ENCODE measurements around the gene TTC39B. TPM values are rescaled to one million over a fixed set of nuclear protein-coding genes. Genes with fewer than 3 reads are reported as not detected.

Gene TTC39B
- total and polyA plus RNA-seq, 2 donors (not counting 3 experiments of a cell fraction or from before 2014, with no cell fraction given), result 1.0 to 5.4 TPM

- DNase-seq (ENCODE audit: low read depth, low spot score), result no peak
- H3K27me3 ChIP-seq (ENCODE audit: control insufficient read depth in 2 of 2, insufficient read depth in 2 of 2, low read length in 2 of 2), result no peaks in the 10 kb centered on the region
- dilution Hi-C loops (cut with MboI; ENCODE audit: extremely low pct_ligation_motif_present, low sequenced_read_pairs), result no loop called here
- no peak overlapping the region for H3K27ac ChIP-seq (ENCODE audit: insufficient read depth, low read depth, low read length)
- no peak for TF ChIP-seq CTCF (IDR thresholded peaks at IDR 0.05; ENCODE audit: extremely low read depth in 1 of 2, insufficient read depth in 1 of 2, low read depth in 1 of 2, low read length in 2 of 2)
- no peak for TF ChIP-seq GATA2 (IDR thresholded peaks at IDR 0.05; ENCODE audit: insufficient read depth, insufficient read length, low read depth, low read length)
- TF ChIP-seq EZH2 (IDR thresholded peaks at IDR 0.05; ENCODE audit: borderline replicate concordance, low read depth, low read length, severe bottlenecking), result no peak
- no peak for TF ChIP-seq JUN (IDR thresholded peaks at IDR 0.05; ENCODE audit: borderline replicate concordance, insufficient read depth, insufficient read length, low read depth)
- no peak for TF ChIP-seq FOS (IDR thresholded peaks at IDR 0.05; ENCODE audit: borderline replicate concordance, insufficient read depth, low read length)
- no peak for TF ChIP-seq POLR2A (IDR thresholded peaks at IDR 0.05; ENCODE audit: low read depth, low read length)
- TF ChIP-seq MAX (IDR thresholded peaks at IDR 0.05; ENCODE audit: insufficient read depth, insufficient read length), result no peak
- TF ChIP-seq MYC (IDR thresholded peaks at IDR 0.05; ENCODE audit: low read depth, low read length), result no peak
- TF ChIP-seq POLR2AphosphoS5 (IDR thresholded peaks at IDR 0.05; ENCODE audit: insufficient read depth, low read depth, low read length), result no peak
- H3K79me2 ChIP-seq (ENCODE audit: control insufficient read depth, insufficient read depth, low read length), result no peaks in the 10 kb centered on the region
- no peaks in the 10 kb centered on the region for H3K9me3 ChIP-seq (replicated peaks; ENCODE audit: control insufficient read depth, insufficient read depth, low read length)
- no peak overlapping the region for H3K4me3 ChIP-seq (replicated peaks in 1 of 3; ENCODE audit: insufficient read depth in 1 of 3, low read depth in 1 of 3, low read length in 3 of 3)
- no TSS peak for BruUV-seq (replicated peaks)
- ChIA-PET CTCF (interaction anchor here (1.0 kb wide), 1 partner anchor 34 kb away, joined by 3 read pairs; no protein-coding TSS in a partner anchor), POLR2A (no interaction called here)
- no peak overlapping the region for H2AFZ ChIP-seq (ENCODE audit: low read depth, low read length)
- H3K4me2 ChIP-seq (ENCODE audit: insufficient read depth, low read length), result no peak overlapping the region
- FAIRE-seq, result no peak
- no peaks in the 10 kb centered on the region for H4K20me1 ChIP-seq (replicated peaks; ENCODE audit: control insufficient read depth, extremely low read depth, insufficient read depth, low read length)
- no peaks in the 10 kb centered on the region for H3K36me3 ChIP-seq (ENCODE audit: control insufficient read depth in 2 of 2, extremely low read depth in 1 of 2, insufficient read depth in 2 of 2, low read length in 2 of 2)
- no peak overlapping the region for H3K9ac ChIP-seq (replicated peaks; ENCODE audit: extremely low read depth, insufficient read depth, low read length)
- intact Hi-C loops (cut with micrococcal nuclease), result no loop called here
- no peaks in the 10 kb centered on the region for H3K9me1 ChIP-seq (replicated peaks; ENCODE audit: control insufficient read depth, extremely low read depth, insufficient read depth, low read length)
- H3K4me1 ChIP-seq (ENCODE audit: control insufficient read depth, extremely low read depth, insufficient read depth, low read length), result no peaks in the 10 kb centered on the region
These were observed 130.2 kb downstream of the TTC39B start for GRCh38 chr9:15176836-15177235.

Data from endothelial cell of umbilical vein (primary cell).